Measurements from ENCODE around the gene FAM149A. TPM values are rescaled to one million over a fixed set of nuclear protein-coding genes. Genes with fewer than 3 reads are reported as not detected.
A peak's percentile ranks its signal among the peaks of the same experiment; 100 is the strongest.

The FAM149A gene
- polyA plus RNA-seq, 4 donors = 6.8 to 12.9 (median 9.5) TPM

- Histone ChIP-seq H3K36me3 (ENCODE audit: control insufficient read depth in 3 of 3, insufficient read depth in 2 of 3, low read depth in 1 of 3, low read length in 3 of 3) (no peaks in the 10 kb centered on the region), H3K27me3 (ENCODE audit: control insufficient read depth in 3 of 3, insufficient read depth in 3 of 3, low read length in 3 of 3) (no peaks in the 10 kb centered on the region), H3K4me1 (ENCODE audit: control insufficient read depth in 3 of 3, insufficient read depth in 2 of 3, low read depth in 1 of 3, low read length in 2 of 3) (peaks cover 2 to 12% (median 2%) of the 10 kb centered on the region in 3 donors), H3K9me3 (ENCODE audit: control insufficient read depth in 2 of 2, insufficient read depth in 1 of 2, low read depth in 1 of 2, low read length in 1 of 2) (no peaks in the 10 kb centered on the region), H3K4me3 (ENCODE audit: low read depth in 1 of 3, low read length in 3 of 3) (no peak overlapping the region), H3K27ac (ENCODE audit: low read depth in 1 of 3, low read length in 2 of 3) (no peak overlapping the region)
- FAIRE-seq (no peak), DNase-seq (no peak)
- WGBS, 3 donors = 95 to 97% (median 95%) methylated on average over 10 of the region's 10 CpGs
These were observed 32.0 kb upstream of the FAM149A start for GRCh38 chr4:186072516-186072915.

GRCh38 chr4:186074189-186074588 lies 30.3 kb upstream of the FAM149A start:
- no peaks in the 10 kb centered on the region for H3K27me3 ChIP-seq (ENCODE audit: control insufficient read depth in 3 of 3, insufficient read depth in 3 of 3, low read length in 3 of 3)
- 68 to 80% (median 76%) methylated on average over 7 of the region's 7 CpGs for WGBS, 3 donors
- no peaks in the 10 kb centered on the region for H3K36me3 ChIP-seq (ENCODE audit: control insufficient read depth in 3 of 3, insufficient read depth in 2 of 3, low read depth in 1 of 3, low read length in 3 of 3)
- H3K4me1 ChIP-seq (ENCODE audit: control insufficient read depth in 3 of 3, insufficient read depth in 2 of 3, low read depth in 1 of 3, low read length in 2 of 3) = peaks cover 2 to 5% (median 2%) of the 10 kb centered on the region in 3 donors
- no peak for DNase-seq
- no peak overlapping the region for H3K27ac ChIP-seq (ENCODE audit: low read depth in 1 of 3, low read length in 2 of 3)
- no peak for FAIRE-seq
- H3K4me3 ChIP-seq (ENCODE audit: low read depth in 1 of 3, low read length in 3 of 3) = no peak overlapping the region
- H3K9me3 ChIP-seq (ENCODE audit: control insufficient read depth in 2 of 2, insufficient read depth in 1 of 2, low read depth in 1 of 2, low read length in 1 of 2) = no peaks in the 10 kb centered on the region

DNA sequence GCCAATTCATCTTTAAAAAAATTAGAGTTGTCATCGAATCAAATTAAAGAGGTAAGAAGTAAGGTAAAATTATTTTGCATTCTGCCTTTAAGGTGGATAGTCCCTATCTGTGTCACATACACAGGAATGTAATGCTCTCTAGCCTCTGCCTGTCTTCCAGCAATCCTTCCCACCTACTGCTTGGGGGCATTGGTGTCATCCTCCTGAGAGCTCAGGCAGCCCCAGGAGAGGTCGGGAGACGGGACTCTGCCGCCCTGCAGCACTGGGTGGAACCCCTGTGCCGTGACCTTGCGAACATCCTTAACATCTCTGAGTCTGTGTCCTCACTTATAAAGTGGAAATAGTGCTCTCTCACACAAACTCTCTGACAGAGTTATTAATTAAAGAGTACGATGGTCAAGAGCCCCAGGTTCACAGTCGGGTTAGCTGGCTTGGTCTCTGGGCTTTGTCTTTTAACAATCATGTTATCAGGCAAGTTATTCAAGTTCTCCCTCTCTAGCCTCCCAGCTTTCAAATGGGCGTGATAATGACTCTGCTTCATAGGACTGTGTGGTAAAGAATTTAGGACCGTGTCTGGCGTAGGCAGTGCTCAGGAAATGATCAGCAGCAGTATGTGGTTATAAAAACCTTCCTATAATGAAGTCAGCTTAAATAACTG lies 25.4 kb upstream of the FAM149A start:
- Histone ChIP-seq H3K9me3 (ENCODE audit: control insufficient read depth in 2 of 2, insufficient read depth in 1 of 2, low read depth in 1 of 2, low read length in 1 of 2) (no peaks in the 10 kb centered on the region), H3K27ac (ENCODE audit: low read depth in 1 of 3, low read length in 2 of 3) (no peak overlapping the region), H3K27me3 (ENCODE audit: control insufficient read depth in 3 of 3, insufficient read depth in 3 of 3, low read length in 3 of 3) (no peaks in the 10 kb centered on the region), H3K36me3 (ENCODE audit: control insufficient read depth in 3 of 3, insufficient read depth in 2 of 3, low read depth in 1 of 3, low read length in 3 of 3) (peaks cover 0 to 6% (median 3%) of the 10 kb centered on the region in 3 donors), H3K4me3 (ENCODE audit: low read depth in 1 of 3, low read length in 3 of 3) (no peak overlapping the region), H3K4me1 (ENCODE audit: control insufficient read depth in 3 of 3, insufficient read depth in 2 of 3, low read depth in 1 of 3, low read length in 2 of 3) (peaks cover 0 to under 1% (median 0%) of the 10 kb centered on the region in 3 donors)
- DNase-seq (peak in 1 of 2 donors; percentile 19), FAIRE-seq (no peak)
- WGBS, 3 donors = 78 to 84% (median 78%) methylated on average over 11 of the region's 11 CpGs

DNA sequence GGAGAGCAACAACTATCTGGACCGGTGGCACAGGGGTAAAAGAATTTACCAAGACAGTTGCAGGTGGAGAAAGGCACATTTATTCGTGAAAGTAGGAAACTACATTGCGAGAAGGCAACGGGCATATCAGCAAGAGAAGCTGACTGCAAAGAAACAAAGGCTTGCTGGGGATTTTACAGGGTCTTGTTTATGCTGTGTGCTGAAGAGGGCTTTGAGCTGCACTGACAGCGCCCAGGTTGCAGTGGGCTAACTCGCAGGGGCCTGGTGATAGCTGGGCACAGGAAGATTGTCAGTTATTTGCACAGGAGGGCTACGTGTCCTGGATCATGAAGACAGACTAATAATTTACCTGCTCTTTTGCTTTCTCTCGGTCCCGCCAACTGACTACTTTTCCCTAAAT lies 24.8 kb upstream of the FAM149A start:
- Histone ChIP-seq H3K4me1 (ENCODE audit: control insufficient read depth in 3 of 3, insufficient read depth in 2 of 3, low read depth in 1 of 3, low read length in 2 of 3) (no peaks in the 10 kb centered on the region), H3K27ac (ENCODE audit: low read depth in 1 of 3, low read length in 2 of 3) (no peak overlapping the region), H3K9me3 (ENCODE audit: control insufficient read depth in 2 of 2, insufficient read depth in 1 of 2, low read depth in 1 of 2, low read length in 1 of 2) (no peaks in the 10 kb centered on the region), H3K27me3 (ENCODE audit: control insufficient read depth in 3 of 3, insufficient read depth in 3 of 3, low read length in 3 of 3) (no peaks in the 10 kb centered on the region), H3K36me3 (ENCODE audit: control insufficient read depth in 3 of 3, insufficient read depth in 2 of 3, low read depth in 1 of 3, low read length in 3 of 3) (peaks cover 0 to 6% (median 3%) of the 10 kb centered on the region in 3 donors), H3K4me3 (ENCODE audit: low read depth in 1 of 3, low read length in 3 of 3) (no peak overlapping the region)
- no peak for FAIRE-seq
- WGBS, 3 donors = 86 to 91% (median 87%) methylated on average over 9 of the region's 9 CpGs
- DNase-seq = peak in 1 of 2 donors; percentile 7

DNA sequence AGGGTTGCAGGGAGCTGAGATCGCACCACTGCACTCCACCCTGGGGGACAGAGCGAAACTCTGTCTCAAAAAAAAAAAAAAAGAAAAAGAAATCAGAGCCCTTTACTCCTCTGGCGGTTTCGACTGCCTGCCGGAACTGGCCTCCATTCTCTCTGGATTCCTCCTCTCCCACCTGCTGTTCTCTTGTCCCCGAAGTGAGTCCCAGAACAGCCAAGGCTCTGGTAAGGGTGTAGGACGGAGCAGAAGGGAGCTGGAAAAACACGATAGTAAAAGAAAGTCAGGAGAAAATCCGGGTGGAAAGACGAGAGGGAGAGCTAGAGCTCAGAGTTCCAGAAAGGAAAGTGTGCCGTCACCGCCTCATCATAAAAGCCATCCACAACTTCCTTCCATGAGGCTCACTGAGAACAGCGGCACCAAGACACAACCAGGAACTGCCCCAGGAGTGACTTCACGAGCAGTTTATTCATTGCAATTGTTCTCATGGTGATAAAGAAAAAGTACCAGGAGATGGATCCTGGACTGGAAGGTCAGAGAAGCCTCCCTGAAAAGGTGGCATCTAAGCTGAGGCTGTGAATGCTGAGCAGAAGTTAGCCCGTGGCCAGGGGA lies 23.2 kb upstream of the FAM149A start:
- no peak overlapping the region for H3K4me3 ChIP-seq (ENCODE audit: low read depth in 1 of 3, low read length in 3 of 3)
- peak in 1 of 2 donors; percentile 12 for DNase-seq
- H3K27ac ChIP-seq (ENCODE audit: low read depth in 1 of 3, low read length in 2 of 3) = no peak overlapping the region
- H3K9me3 ChIP-seq (ENCODE audit: control insufficient read depth in 2 of 2, insufficient read depth in 1 of 2, low read depth in 1 of 2, low read length in 1 of 2) = no peaks in the 10 kb centered on the region
- no peaks in the 10 kb centered on the region for H3K27me3 ChIP-seq (ENCODE audit: control insufficient read depth in 3 of 3, insufficient read depth in 3 of 3, low read length in 3 of 3)
- H3K4me1 ChIP-seq (ENCODE audit: control insufficient read depth in 3 of 3, insufficient read depth in 2 of 3, low read depth in 1 of 3, low read length in 2 of 3) = no peaks in the 10 kb centered on the region
- WGBS, 3 donors = 84 to 91% (median 85%) methylated on average over 15 of the region's 15 CpGs
- FAIRE-seq = no peak
- peaks cover 0 to 6% (median 5%) of the 10 kb centered on the region in 3 donors for H3K36me3 ChIP-seq (ENCODE audit: control insufficient read depth in 3 of 3, insufficient read depth in 2 of 3, low read depth in 1 of 3, low read length in 3 of 3)

DNA sequence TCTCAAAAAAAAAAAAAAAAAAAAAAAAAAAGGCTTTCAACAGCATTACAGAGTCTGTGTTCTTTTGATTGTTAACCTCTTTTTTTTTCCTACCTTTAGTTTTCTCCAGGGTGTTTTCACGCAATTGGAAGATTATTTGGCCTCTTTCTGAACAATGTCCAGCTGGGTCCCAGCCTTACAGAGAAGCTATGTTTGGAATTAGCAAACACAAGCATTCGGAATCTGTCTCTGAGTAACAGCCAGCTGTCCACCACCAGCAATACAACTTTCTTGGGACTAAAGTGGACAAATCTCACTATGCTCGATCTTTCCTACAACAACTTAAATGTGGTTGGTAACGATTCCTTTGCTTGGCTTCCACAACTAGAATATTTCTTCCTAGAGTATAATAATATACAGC lies 22.3 kb upstream of the FAM149A start:
- Histone ChIP-seq H3K27me3 (ENCODE audit: control insufficient read depth in 3 of 3, insufficient read depth in 3 of 3, low read length in 3 of 3) (no peaks in the 10 kb centered on the region), H3K4me1 (ENCODE audit: control insufficient read depth in 3 of 3, insufficient read depth in 2 of 3, low read depth in 1 of 3, low read length in 2 of 3) (no peaks in the 10 kb centered on the region), H3K4me3 (ENCODE audit: low read depth in 1 of 3, low read length in 3 of 3) (no peak overlapping the region), H3K36me3 (ENCODE audit: control insufficient read depth in 3 of 3, insufficient read depth in 2 of 3, low read depth in 1 of 3, low read length in 3 of 3) (peaks cover 0 to 6% (median 5%) of the 10 kb centered on the region in 3 donors), H3K9me3 (ENCODE audit: control insufficient read depth in 2 of 2, insufficient read depth in 1 of 2, low read depth in 1 of 2, low read length in 1 of 2) (no peaks in the 10 kb centered on the region), H3K27ac (ENCODE audit: low read depth in 1 of 3, low read length in 2 of 3) (no peak overlapping the region)
- FAIRE-seq (no peak), DNase-seq (no peak)
- 72 to 92% (median 84%) methylated on average over 4 of the region's 4 CpGs for WGBS, 3 donors

- DNase-seq (no peak), FAIRE-seq (no peak)
- Histone ChIP-seq H3K9me3 (ENCODE audit: control insufficient read depth in 2 of 2, insufficient read depth in 1 of 2, low read depth in 1 of 2, low read length in 1 of 2) (peaks cover 0 to 11% of the 10 kb centered on the region in 2 donors), H3K27me3 (ENCODE audit: control insufficient read depth in 3 of 3, insufficient read depth in 3 of 3, low read length in 3 of 3) (no peaks in the 10 kb centered on the region), H3K4me3 (ENCODE audit: low read depth in 1 of 3, low read length in 3 of 3) (no peak overlapping the region), H3K36me3 (ENCODE audit: control insufficient read depth in 3 of 3, insufficient read depth in 2 of 3, low read depth in 1 of 3, low read length in 3 of 3) (peaks cover 0 to 2% (median 0%) of the 10 kb centered on the region in 3 donors), H3K4me1 (ENCODE audit: control insufficient read depth in 3 of 3, insufficient read depth in 2 of 3, low read depth in 1 of 3, low read length in 2 of 3) (no peaks in the 10 kb centered on the region), H3K27ac (ENCODE audit: low read depth in 1 of 3, low read length in 2 of 3) (no peak overlapping the region)
These were observed 16.0 kb upstream of the FAM149A start for GRCh38 chr4:186088523-186088922.

DNA sequence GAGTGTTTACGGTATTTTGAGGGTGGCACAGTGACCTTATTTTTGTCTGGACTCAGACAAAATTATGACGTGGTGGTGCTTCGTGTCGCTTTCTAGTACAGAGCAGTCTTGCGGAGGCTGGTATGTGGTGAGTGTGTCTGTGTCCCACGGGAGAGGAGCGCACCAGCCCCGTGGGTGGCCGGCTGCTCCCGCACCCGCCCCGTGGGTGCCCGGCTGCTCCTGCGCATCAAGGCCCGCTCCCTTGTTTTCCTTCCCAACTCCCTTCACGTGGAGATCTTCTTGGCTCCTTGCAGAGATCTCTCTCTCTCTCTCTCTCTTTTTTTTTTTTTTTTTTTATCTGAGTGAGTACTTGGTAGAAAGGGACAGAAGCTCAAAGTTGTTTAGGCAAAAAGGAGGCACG lies 12.2 kb upstream of the FAM149A start:
- Histone ChIP-seq H3K9me3 (ENCODE audit: control insufficient read depth in 2 of 2, insufficient read depth in 1 of 2, low read depth in 1 of 2, low read length in 1 of 2) (peaks cover 0 to 11% of the 10 kb centered on the region in 2 donors), H3K27ac (ENCODE audit: low read depth in 1 of 3, low read length in 2 of 3) (no peak overlapping the region), H3K27me3 (ENCODE audit: control insufficient read depth in 3 of 3, insufficient read depth in 3 of 3, low read length in 3 of 3) (no peaks in the 10 kb centered on the region), H3K4me1 (ENCODE audit: control insufficient read depth in 3 of 3, insufficient read depth in 2 of 3, low read depth in 1 of 3, low read length in 2 of 3) (no peaks in the 10 kb centered on the region), H3K4me3 (ENCODE audit: low read depth in 1 of 3, low read length in 3 of 3) (no peak overlapping the region), H3K36me3 (ENCODE audit: control insufficient read depth in 3 of 3, insufficient read depth in 2 of 3, low read depth in 1 of 3, low read length in 3 of 3) (no peaks in the 10 kb centered on the region)
- FAIRE-seq (no peak), DNase-seq (no peak)
- WGBS, 3 donors = 89 to 90% (median 90%) methylated on average over 17 of the region's 17 CpGs
